Fibroblast of mammary gland (primary cell): Measurements from ENCODE around the gene FURIN.

Source experiments
- DNase-seq: peaks from one replicate; pipeline ENCODE4 v3.0.0-alpha.2; 2010; ENCODE audit warnings: low read depth
- H3K4me3 ChIP-seq: 2 replicates; pipeline ENCODE4 v1.5.1; 2011; ENCODE audit warnings: low read depth, mild to moderate bottlenecking, low read length, moderate library complexity; ENCODE audit not compliant: control insufficient read depth
- CTCF ChIP-seq: conservative IDR thresholded peaks from 2 replicates; pipeline ENCODE4 v1.5.1; 2011; ENCODE audit warnings: low read depth, low read length, inconsistent platforms; ENCODE audit not compliant: control insufficient read depth, insufficient read depth

Gene FURIN

GRCh38 chr15:90902840-90903732, 34.7 kb downstream of the FURIN start, which contains the start of gene MAN2A2:
MAN2A2 (plus strand) TSS chr15:90903302; CDS start chr15:90904208, 906 bp downstream.
- H3K4me3 ChIP-seq, result peak within 1 kb of the TSS; percentile 69
- peak; percentile 28 for DNase-seq
- no peak for TF ChIP-seq CTCF

- TF ChIP-seq CTCF, result no peak
- H3K4me3 ChIP-seq, result no peak overlapping the region
- DNase-seq, result no peak
These were observed 35.5 kb downstream of the FURIN start for GRCh38 chr15:90903733-90904536.

GRCh38 chr15:90904746-90905145, 36.4 kb downstream of the FURIN start:
- no peak for DNase-seq
- no peak overlapping the region for H3K4me3 ChIP-seq
- TF ChIP-seq CTCF, result no peak

- no peak overlapping the region for H3K4me3 ChIP-seq
- no peak for TF ChIP-seq CTCF
- DNase-seq, result no peak
These were observed 37.2 kb downstream of the FURIN start for GRCh38 chr15:90905306-90906180.

GRCh38 chr15:90906181-90906849, 37.9 kb downstream of the FURIN start:
- TF ChIP-seq CTCF, result no peak
- DNase-seq, result no peak
- no peak overlapping the region for H3K4me3 ChIP-seq
